K562 (cell line): Measurements from ENCODE around the gene IL11. TPM values are rescaled to one million over a fixed set of nuclear protein-coding genes. Genes with fewer than 3 reads are reported as not detected.

ENCODE experiments used
- ATAC-seq: fragments of 200-7000 bp; cut with Tn5 transposase; 3 replicates; pipeline ENCODE4 v1.9.1; 2020; ENCODE audit warnings: moderate library complexity
- BruUV-seq: library from RNA; stranded (reverse); fragments of 400-500 nt; replicated peaks from 2 replicates; lab custom pipeline; 2021; lab: Mats Ljungman, UMichigan
- CTCF ChIA-PET: fragments of 300-600 bp; formaldehyde crosslinking; extraction: SDS; loops from one replicate; lab custom pipeline; 2021; ENCODE audit warnings: low intra/inter-chr PET ratio; lab: Yijun Ruan, JAX
- POLR2A ChIA-PET: fragments of 300-600, 350-650 bp; sonication (Branson Sonifier 250); formaldehyde crosslinking; extraction: SDS; loops from one replicate; lab custom pipeline; 2021; ENCODE audit warnings: antibody characterized with exemption, inconsistent platforms; lab: Yijun Ruan, JAX
- DNase-seq, 4 experiments: peaks; one replicate each; pipeline versions ENCODE4 v3.0.0 to v3.0.0-alpha.2; 2011 to 2018; ENCODE audit warnings: low spot score in 3 of 4, mixed read lengths in 3 of 4; ENCODE audit errors: extremely low read depth in 1 of 4
- FAIRE-seq: peaks from 2 replicates; lab custom pipeline; 2011; peaks lifted over from hg19 to GRCh38; lab: Jason Lieb, UNC
- H2AFZ ChIP-seq: 2 replicates; pipeline ENCODE4 v1.6.0; 2011; ENCODE audit warnings: low read depth, low read length, control low read depth, inconsistent platforms
- H3K27ac ChIP-seq: fragments of 200-600 bp; 3 replicates; pipeline ENCODE4 v1.8.0; 2011; ENCODE audit warnings: low read depth, mild to moderate bottlenecking, control low read depth, inconsistent platforms, low read length, moderate library complexity, mixed read lengths; ENCODE audit errors: extremely low read depth
- H3K27me3 ChIP-seq, 2 experiments: fragments of 300-600 bp in 1 of 2; 2 replicates in 1 of 2; 3 replicates in 1 of 2; pipeline versions ENCODE4 v1.6.0 to v1.8.0; 2011; ENCODE audit warnings: inconsistent platforms in 2 of 2, low read length in 2 of 2, mild to moderate bottlenecking in 1 of 2, mixed read lengths in 1 of 2, moderate library complexity in 1 of 2; ENCODE audit not compliant: control insufficient read depth in 2 of 2, insufficient read depth in 2 of 2
- H3K36me3 ChIP-seq: fragments of 300-600 bp; 3 replicates; pipeline ENCODE4 v1.8.0; 2011; ENCODE audit warnings: mild to moderate bottlenecking, low read length, inconsistent platforms; ENCODE audit not compliant: control insufficient read depth, insufficient read depth
- H3K4me1 ChIP-seq, 2 experiments: fragments of 200-600 bp in 1 of 2; replicated peaks in 1 of 2; 2 replicates in 1 of 2; 3 replicates in 1 of 2; pipeline versions ENCODE4 v1.5.1 to v1.8.0; 2011; ENCODE audit warnings: inconsistent platforms in 2 of 2, low read length in 2 of 2, mild to moderate bottlenecking in 1 of 2, mixed read lengths in 1 of 2, moderate library complexity in 1 of 2; ENCODE audit not compliant: control insufficient read depth in 2 of 2, insufficient read depth in 2 of 2
- H3K4me2 ChIP-seq: 2 replicates; pipeline ENCODE4 v1.6.1; 2011; ENCODE audit warnings: low read length, control low read depth, inconsistent platforms, mixed read lengths; ENCODE audit not compliant: insufficient read depth
- H3K4me3 ChIP-seq: fragments of 200-600 bp; sonication (generic), shearing (Covaris generic); 2 replicates; pipeline ENCODE4 v1.5.1; 2016; ENCODE audit warnings: control low read depth, inconsistent platforms
- H3K79me2 ChIP-seq: fragments of 200-600 bp; 3 replicates; pipeline ENCODE4 v1.8.0; 2011; ENCODE audit warnings: low read length, inconsistent platforms; ENCODE audit not compliant: control insufficient read depth, insufficient read depth
- H3K9ac ChIP-seq, 2 experiments: 2 replicates each; pipeline versions ENCODE4 v1.6.0 to v1.6.1; 2011; ENCODE audit warnings: low read depth in 2 of 2, low read length in 2 of 2, control low read depth in 1 of 2, inconsistent platforms in 1 of 2, mild to moderate bottlenecking in 1 of 2, mixed read lengths in 1 of 2; ENCODE audit not compliant: insufficient read depth in 1 of 2
- H3K9me1 ChIP-seq: one replicate; pipeline ENCODE4 v1.6.0; 2011; ENCODE audit warnings: inconsistent platforms, mild to moderate bottlenecking, low read length, moderate library complexity; ENCODE audit not compliant: control insufficient read depth, insufficient read depth
- H3K9me3 ChIP-seq: replicated peaks from 2 replicates; pipeline ENCODE4 v1.5.1; 2011; ENCODE audit warnings: low read depth, low read length, inconsistent platforms; ENCODE audit not compliant: control insufficient read depth, insufficient read depth
- H4K20me1 ChIP-seq: replicated peaks from 2 replicates; pipeline ENCODE4 v1.6.1; 2011; ENCODE audit warnings: low read length, inconsistent platforms, mixed read lengths; ENCODE audit not compliant: control insufficient read depth, insufficient read depth
- ARNT ChIP-seq, 2 experiments: fragments of 450-650 bp; IDR thresholded peaks; 2 replicates each; pipeline ENCODE4 v1.6.1; 2016; ENCODE audit warnings: mild to moderate bottlenecking in 1 of 2
- BDP1 ChIP-seq: IDR thresholded peaks from 3 replicates; pipeline ENCODE4 v1.6.1; 2011; ENCODE audit not compliant: insufficient read length, insufficient read depth
- KDM1A ChIP-seq, 2 experiments: fragments of 450-650 bp; IDR thresholded peaks; 2 replicates each; pipeline ENCODE4 v1.6.1; 2016; ENCODE audit warnings: mild to moderate bottlenecking in 2 of 2
- MCM3 ChIP-seq: fragments of 450-650 bp; IDR thresholded peaks from 2 replicates; pipeline ENCODE4 v1.6.1; 2016
- MEF2A ChIP-seq: IDR thresholded peaks from 2 replicates; pipeline ENCODE4 v1.6.1; 2011; ENCODE audit warnings: low read depth, mild to moderate bottlenecking, low read length, moderate library complexity; ENCODE audit not compliant: control insufficient read depth
- NFXL1 ChIP-seq: fragments of 450-650 bp; formaldehyde crosslinking; IDR thresholded peaks from 2 replicates; pipeline ENCODE4 v1.4.0; 2021; ENCODE audit warnings: mild to moderate bottlenecking
- NRF1 ChIP-seq, 2 experiments: fragments of 450-650 bp; IDR thresholded peaks in 1 of 2; conservative IDR thresholded peaks in 1 of 2; 2 replicates each; pipeline ENCODE4 v1.6.1; 2014; ENCODE audit warnings: mild to moderate bottlenecking in 2 of 2
- POLR2H ChIP-seq: IDR thresholded peaks from 2 replicates; pipeline ENCODE4 v1.6.1; 2016; ENCODE audit warnings: missing genetic modification characterization, low read depth, mild to moderate bottlenecking, control low read depth, missing compliant biosample characterization, moderate library complexity
- PYGO2 ChIP-seq: fragments of 450-650 bp; IDR thresholded peaks from 2 replicates; pipeline ENCODE4 v1.6.1; 2016; ENCODE audit warnings: mild to moderate bottlenecking, missing genetic modification characterization, moderate library complexity, missing compliant biosample characterization
- SIN3B ChIP-seq: fragments of 450-650 bp; IDR thresholded peaks from 2 replicates; pipeline ENCODE4 v1.6.1; 2017; ENCODE audit warnings: low read depth, mild to moderate bottlenecking, moderate library complexity
- SMAD3 ChIP-seq: fragments of 450-650 bp; formaldehyde crosslinking; conservative IDR thresholded peaks from 2 replicates; pipeline ENCODE4 v1.4.0; 2020; ENCODE audit warnings: mild to moderate bottlenecking
- SRSF7 ChIP-seq: fragments of 200-400 bp; formaldehyde crosslinking; optimal IDR thresholded peaks from 2 replicates; pipeline ENCODE3; 2017; ENCODE audit warnings: mild to moderate bottlenecking, low read depth, low read length
- TCFL5 ChIP-seq: fragments of 250-450 bp; sonication (Bioruptor Pico); conservative IDR thresholded peaks from 2 replicates; pipeline ENCODE4 v1.6.1; 2021; ENCODE audit warnings: mild to moderate bottlenecking, moderate library complexity, matching md5 sums
- TEAD1 ChIP-seq, 2 experiments: fragments of 450-650 bp in 1 of 2; sonication (generic) in 1 of 2; formaldehyde crosslinking; IDR thresholded peaks; 2 replicates each; pipeline versions ENCODE4 v1.4.0 to v1.8.0; 2020 to 2022; ENCODE audit warnings: mild to moderate bottlenecking in 2 of 2, missing genetic modification reagents in 1 of 2
- XRCC4 ChIP-seq: IDR thresholded peaks from one replicate; pipeline ENCODE4 v1.6.1; 2011; ENCODE audit not compliant: insufficient read depth, insufficient read length; ENCODE audit errors: extremely low read depth
- ZNF3 ChIP-seq: fragments of 250-450 bp; sonication (Bioruptor Pico); IDR thresholded peaks from 2 replicates; pipeline ENCODE4 v1.5.0; 2021; ENCODE audit warnings: mild to moderate bottlenecking, moderate library complexity
- ZNF699 ChIP-seq: fragments of 250-450 bp; sonication (Bioruptor Pico); IDR thresholded peaks from 2 replicates; pipeline ENCODE4 v1.8.0; 2021; ENCODE audit warnings: mild to moderate bottlenecking, moderate library complexity; ENCODE audit not compliant: insufficient replicate concordance
- WGBS: fragments of 100-300 bp; shearing (Covaris generic); methylation state at CpG from one replicate; pipeline ENCODE4 v1.1.6; 2016; ENCODE audit warnings: low coverage, mixed read lengths; ENCODE audit not compliant: insufficient coverage; ENCODE audit errors: missing lambda C conversion rate; 5-methylcytosine and 5-hydroxymethylcytosine counted together
- in situ Hi-C: fragments of 300-500 bp; cut with MboI; formaldehyde crosslinking; loops from 4 replicates; pipeline ENCODE4 v1.15.0; 2018; ENCODE audit warnings: inconsistent platforms, mixed read lengths
- intact Hi-C: fragments of 100-400 bp; cut with micrococcal nuclease; formaldehyde crosslinking; loops from 2 replicates; pipeline ENCODE4 v1.14.2; 2022
- polyA plus RNA-seq, 8 experiments: library from polyadenylated mRNA; depleted of rRNA in 4 of 8; stranded (reverse) in 5 of 8; unstranded in 3 of 8; fragments of >200 nt; fragmentation: Nextera tagmentation in 2 of 8; fragmentation: Illumina TruSeq in 1 of 8; extraction: Ambion mirVana in 2 of 8; extraction: Trizol in 1 of 8; gene quantifications; 2 replicates each; pipeline versions ENCODE4 v1.2.1 to v1.2.3, GENCODE V29; 2011 to 2014; ENCODE audit warnings: inconsistent platforms in 1 of 8, missing spikeins in 1 of 8
- total RNA-seq, 7 experiments: library from RNA; depleted of rRNA in 6 of 7; stranded (reverse); fragments of >200 nt in 6 of 7; fragmentation: Illumina TruSeq in 2 of 7; extraction: Trizol in 2 of 7; gene quantifications; 2 replicates each; pipeline versions ENCODE4 v1.2.1 to v1.2.3, GENCODE V29; 2011 to 2021; ENCODE audit warnings: low replicate concordance in 1 of 7
- TF ChIP-seq, protein P1 (sequence below), 2 experiments: fragments of 450-650 bp in 1 of 2; sonication (generic) in 1 of 2; formaldehyde crosslinking in 1 of 2; IDR thresholded peaks in 1 of 2; conservative IDR thresholded peaks in 1 of 2; 2 replicates each; pipeline versions ENCODE4 v1.6.1 to v1.8.1; 2016 to 2023; ENCODE audit warnings: mild to moderate bottlenecking in 2 of 2, moderate library complexity in 2 of 2, inconsistent platforms in 1 of 2, missing genetic modification reagents in 1 of 2
- TF ChIP-seq, protein P2 (sequence below): fragments of 250-450 bp; sonication (Bioruptor Pico); IDR thresholded peaks from 2 replicates; pipeline ENCODE4 v1.8.0; 2021; ENCODE audit warnings: mild to moderate bottlenecking, moderate library complexity
- TF ChIP-seq, protein P3 (sequence below): fragments of 250-450 bp; sonication (Bioruptor Pico); IDR thresholded peaks from 2 replicates; pipeline ENCODE4 v1.5.0; 2021

IL11 gene
- total and polyA plus RNA-seq, 9 of the 15 experiments (the other 6 are each of a cell fraction or from before 2014, with no cell fraction given), result 0.04 to 0.42 (median 0.06) TPM; not detected in 6

DNA sequence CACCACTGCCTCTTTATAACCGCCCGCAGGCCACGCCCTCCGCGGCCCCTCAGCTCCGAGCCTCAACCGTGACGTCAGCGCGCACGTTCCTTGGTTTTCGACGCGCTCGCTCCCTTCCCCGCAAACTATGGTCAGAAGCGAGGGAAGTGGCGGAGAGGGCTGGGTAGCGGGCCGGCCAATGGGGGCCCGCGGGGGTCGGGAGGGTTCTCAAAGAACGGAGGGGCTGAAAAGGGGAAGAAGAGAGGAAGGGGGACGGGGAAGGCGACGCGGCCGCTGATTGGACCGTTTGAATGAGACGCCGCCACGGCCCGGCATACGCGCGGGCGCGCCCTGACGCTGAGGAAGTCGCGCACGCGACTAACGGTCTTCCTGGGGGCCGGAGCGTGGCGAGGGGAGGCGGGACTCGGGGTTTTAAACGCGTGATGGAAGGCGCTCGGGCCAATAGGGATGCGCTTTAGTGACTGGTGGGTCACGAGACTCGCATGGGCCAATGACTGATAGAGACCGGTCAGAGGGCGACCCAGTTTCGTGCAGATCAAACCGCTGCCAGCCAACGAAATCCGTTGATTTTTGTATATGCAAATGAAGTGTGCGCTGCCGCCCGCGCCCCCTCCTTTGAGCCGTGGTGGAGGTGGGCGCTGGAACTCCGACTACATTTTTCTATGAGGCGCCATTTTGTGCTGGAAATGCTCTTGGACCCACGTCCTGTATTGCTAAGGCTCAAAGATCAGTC lies 37.7 kb upstream of the IL11 start:
- peak; percentile 99 for FAIRE-seq
- ChIA-PET CTCF (no interaction called here), POLR2A (interaction anchor here (0.6 to 6.6 kb wide), 49 partner anchors 10 to 390 kb away, joined by 3 to 195 read pairs (median 4); partner anchors contain the start of genes DNAAF3, ISOC2, PPP1R12C and PPP6R1)
- Histone ChIP-seq H3K4me2 (peak overlapping the region; percentile 96), H3K4me1 (peaks cover 19 to 38% of the 10 kb centered on the region in 2 experiments), H3K27ac (peak overlapping the region; percentile 100), H3K9me1 (peaks cover 6% of the 10 kb centered on the region), H3K4me3 (peak overlapping the region; percentile 98), H3K27me3 (no peaks in the 10 kb centered on the region), H3K79me2 (peaks cover 42% of the 10 kb centered on the region), H3K36me3 (peaks cover 37% of the 10 kb centered on the region), H3K9me3 (peaks cover 18% of the 10 kb centered on the region), H3K9ac (peak overlapping the region; percentile 95 to 99), H4K20me1 (peaks cover 22% of the 10 kb centered on the region), H2AFZ (peak overlapping the region; percentile 98)
- under 1% methylated on average over 65 of the region's 72 CpGs for WGBS
- no TSS peak for BruUV-seq
- intact Hi-C loops (no loop called here), in situ Hi-C loops (no loop called here)
- ATAC-seq, result peak; percentile 97
- peak; percentile 97 to 100 (median 98) for DNase-seq
- TF ChIP-seq, protein P1, sequence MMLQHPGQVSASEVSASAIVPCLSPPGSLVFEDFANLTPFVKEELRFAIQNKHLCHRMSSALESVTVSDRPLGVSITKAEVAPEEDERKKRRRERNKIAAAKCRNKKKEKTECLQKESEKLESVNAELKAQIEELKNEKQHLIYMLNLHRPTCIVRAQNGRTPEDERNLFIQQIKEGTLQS (IDR thresholded peaks at IDR 0.05), result peak; percentile 92
- TF ChIP-seq, protein P1 (CRISPR knock-in tag; conservative IDR thresholded peaks at IDR 0.05), result peak; percentile 80
- TF ChIP-seq MEF2A (no peak), TEAD1 (CRISPR knock-in tag; IDR thresholded peaks at IDR 0.05) (peak; percentile 35 to 79; a peak in 3 of 4 replicates), PYGO2 (tag) (no peak), ZNF3 (CRISPR knock-in tag) (no peak), KDM1A (IDR thresholded peaks at IDR 0.05) (no peak), NRF1 (conservative IDR thresholded peaks at IDR 0.05 in 1 of 2, IDR thresholded peaks at IDR 0.05 in 1 of 2) (peak; percentile 87 to 89), ZNF699 (CRISPR knock-in tag) (no peak), POLR2H (peak; percentile 89), SIN3B (no peak), TCFL5 (no peak), XRCC4 (no peak), NFXL1 (CRISPR knock-in tag) (0 out of 2 replicates have a peak, but pooled peaks have one; percentile 39), SMAD3 (CRISPR knock-in tag) (0 out of 2 replicates have a peak, but pooled peaks have one; percentile 17), ARNT (IDR thresholded peaks at IDR 0.05) (no peak), BDP1 (no peak), SRSF7 (no peak), MCM3 (no peak)
- TF ChIP-seq, protein P2, sequence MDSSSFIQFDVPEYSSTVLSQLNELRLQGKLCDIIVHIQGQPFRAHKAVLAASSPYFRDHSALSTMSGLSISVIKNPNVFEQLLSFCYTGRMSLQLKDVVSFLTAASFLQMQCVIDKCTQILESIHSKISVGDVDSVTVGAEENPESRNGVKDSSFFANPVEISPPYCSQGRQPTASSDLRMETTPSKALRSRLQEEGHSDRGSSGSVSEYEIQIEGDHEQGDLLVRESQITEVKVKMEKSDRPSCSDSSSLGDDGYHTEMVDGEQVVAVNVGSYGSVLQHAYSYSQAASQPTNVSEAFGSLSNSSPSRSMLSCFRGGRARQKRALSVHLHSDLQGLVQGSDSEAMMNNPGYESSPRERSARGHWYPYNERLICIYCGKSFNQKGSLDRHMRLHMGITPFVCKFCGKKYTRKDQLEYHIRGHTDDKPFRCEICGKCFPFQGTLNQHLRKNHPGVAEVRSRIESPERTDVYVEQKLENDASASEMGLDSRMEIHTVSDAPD (CRISPR knock-in tag), result no peak
- TF ChIP-seq, protein P3, sequence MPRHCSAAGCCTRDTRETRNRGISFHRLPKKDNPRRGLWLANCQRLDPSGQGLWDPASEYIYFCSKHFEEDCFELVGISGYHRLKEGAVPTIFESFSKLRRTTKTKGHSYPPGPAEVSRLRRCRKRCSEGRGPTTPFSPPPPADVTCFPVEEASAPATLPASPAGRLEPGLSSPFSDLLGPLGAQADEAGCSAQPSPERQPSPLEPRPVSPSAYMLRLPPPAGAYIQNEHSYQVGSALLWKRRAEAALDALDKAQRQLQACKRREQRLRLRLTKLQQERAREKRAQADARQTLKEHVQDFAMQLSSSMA (CRISPR knock-in tag), result no peak
